Mucosa of gallbladder (tissue), 1 donor: ENCODE results near the gene NFYA. TPM values are rescaled to one million over a fixed set of nuclear protein-coding genes. Genes with fewer than 3 reads are reported as not detected.
A peak's percentile ranks its signal among the peaks of the same experiment; 100 is the strongest.

Experiments
- DNase-seq: peaks from one replicate; pipeline ENCODE4 v3.0.0-alpha.2; 2020; ENCODE audit warnings: low spot score
- total RNA-seq: library from RNA; stranded (reverse); gene quantifications from one replicate; pipeline ENCODE4 v1.2.1, GENCODE V29; 2021
- donor health status: DM: no; HTN: no; CAD: no.

NFYA gene
- total RNA-seq, result 24.8 TPM

DNA sequence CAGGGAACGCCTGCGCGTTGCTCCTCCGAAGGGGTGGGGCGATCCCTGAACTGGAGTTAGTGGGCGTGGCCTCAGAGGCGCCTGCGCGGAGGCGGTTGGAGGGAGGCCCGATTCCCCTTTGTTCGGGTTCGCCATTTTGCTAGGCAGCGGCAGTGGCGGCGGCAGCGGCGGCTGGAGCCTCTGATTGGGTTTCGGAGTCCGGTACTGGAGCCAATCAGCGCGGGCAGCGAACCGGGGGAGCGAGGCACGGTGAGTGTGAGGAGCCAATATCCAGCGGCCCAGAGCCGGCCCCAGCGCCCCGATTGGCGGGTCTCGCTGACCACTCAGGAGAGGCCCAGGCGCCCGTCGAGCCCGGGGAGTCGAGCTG, at the start of gene NFYA:
Gene NFYA (plus strand): TSS at position 139 of the 367 bp plus-strand sequence. CDS start 6,116 bp downstream, outside the sequence.
- no peak for DNase-seq

DNA sequence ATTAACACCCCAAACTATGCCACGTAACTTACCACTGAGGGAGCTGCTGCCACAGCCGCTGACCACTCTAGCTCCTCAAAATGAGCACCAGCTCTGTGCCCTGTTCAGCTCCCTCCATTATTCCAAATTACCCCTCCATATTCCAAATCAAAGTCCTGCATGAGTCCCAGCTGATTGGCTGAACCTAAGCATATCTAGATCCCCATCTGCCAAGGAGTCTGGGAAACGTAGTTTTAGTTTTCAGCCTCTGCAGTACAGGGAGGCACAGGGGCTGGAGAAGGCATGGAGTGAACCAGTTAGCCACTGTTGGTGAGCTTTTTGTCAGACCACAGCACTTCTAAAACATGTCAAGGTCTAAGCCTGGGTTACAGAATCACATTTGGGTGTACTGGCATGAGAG, 49.7 kb upstream of the NFYA start:
- DNase-seq, result no peak

DNA sequence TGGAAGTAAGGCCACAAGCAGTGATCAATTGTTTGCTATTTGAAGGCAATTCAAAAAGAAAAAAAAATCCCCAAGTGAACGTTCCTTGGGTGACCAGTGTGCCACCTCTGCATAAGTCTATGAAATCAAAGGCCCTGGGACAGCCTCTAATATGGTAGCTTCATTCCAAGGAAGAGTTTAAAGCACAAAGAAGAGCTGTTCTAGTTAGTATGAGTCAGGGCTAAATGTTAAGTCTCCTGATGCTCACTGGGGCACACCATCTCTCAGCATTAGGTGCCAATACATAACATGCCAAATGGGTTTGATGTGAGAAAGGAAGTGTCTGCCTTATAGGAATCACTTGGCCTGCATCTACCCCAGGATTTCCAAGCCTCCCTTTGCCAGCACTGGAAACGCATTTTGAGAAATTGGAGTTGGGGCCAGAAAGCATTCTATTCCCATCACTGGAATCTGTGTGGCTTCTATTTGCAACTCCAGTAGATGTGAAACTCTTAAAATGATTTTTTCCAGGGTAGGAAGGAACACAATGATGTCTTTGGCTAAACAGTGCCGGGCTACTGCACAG, 46.7 kb upstream of the NFYA start:
- DNase-seq, result no peak

DNA sequence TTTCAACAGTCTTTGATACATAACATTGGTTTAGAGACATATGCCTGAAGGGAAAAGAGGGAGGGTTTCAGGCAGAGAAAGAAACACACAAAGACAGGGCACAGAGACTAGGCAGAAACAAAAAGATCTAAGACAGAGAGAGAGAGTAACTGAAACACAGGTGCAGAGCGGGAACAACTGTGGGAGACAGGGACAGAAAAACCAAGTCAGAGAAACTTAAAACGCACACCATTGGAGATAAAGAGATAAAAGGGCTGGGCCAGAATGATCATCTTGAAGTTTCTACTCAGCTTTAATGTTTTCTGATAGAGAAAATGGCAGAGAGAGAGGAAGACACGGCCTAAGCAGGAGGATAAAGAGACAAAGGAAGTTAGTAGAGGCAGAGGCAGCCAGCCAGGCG, 45.5 kb upstream of the NFYA start:
- DNase-seq, result no peak

DNA sequence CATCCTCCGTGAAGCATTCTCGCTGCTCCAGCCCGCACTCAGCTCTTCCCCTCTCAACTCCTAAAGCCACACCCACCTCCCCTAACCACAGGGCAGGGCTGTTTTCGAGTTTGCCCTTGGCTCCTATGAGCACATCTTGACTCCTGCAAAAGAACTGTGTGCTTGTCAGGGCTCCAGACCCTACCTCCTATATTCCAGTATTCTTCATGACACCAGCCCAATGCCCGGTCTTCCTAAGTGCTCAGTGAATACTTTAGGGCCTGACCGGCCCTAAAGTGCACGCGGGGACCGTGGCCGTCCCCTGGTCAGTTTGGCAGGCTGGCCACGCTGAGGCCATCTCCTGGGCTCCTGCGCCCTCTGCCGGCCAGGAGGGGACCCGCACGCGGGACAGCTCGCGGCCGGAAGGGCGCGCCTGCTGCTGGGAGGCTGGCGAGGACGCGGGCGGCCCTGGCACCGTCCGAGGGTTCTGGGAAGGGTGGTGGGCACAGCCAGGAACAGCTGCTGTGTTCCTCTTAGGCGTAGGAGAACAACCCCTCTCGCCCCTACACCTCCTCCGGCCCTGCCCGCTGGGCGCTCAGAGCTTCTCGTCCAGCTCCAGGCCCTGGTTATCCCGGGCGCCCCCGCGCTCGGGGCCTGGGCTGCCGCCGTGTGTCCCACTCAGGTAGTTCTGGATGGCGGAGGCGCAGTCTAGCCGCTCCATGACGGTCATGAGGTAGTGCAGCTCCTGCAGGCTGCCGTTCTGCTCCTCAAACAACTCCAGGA, 44.8 kb upstream of the NFYA start:
- peak; percentile 84 for DNase-seq

DNA sequence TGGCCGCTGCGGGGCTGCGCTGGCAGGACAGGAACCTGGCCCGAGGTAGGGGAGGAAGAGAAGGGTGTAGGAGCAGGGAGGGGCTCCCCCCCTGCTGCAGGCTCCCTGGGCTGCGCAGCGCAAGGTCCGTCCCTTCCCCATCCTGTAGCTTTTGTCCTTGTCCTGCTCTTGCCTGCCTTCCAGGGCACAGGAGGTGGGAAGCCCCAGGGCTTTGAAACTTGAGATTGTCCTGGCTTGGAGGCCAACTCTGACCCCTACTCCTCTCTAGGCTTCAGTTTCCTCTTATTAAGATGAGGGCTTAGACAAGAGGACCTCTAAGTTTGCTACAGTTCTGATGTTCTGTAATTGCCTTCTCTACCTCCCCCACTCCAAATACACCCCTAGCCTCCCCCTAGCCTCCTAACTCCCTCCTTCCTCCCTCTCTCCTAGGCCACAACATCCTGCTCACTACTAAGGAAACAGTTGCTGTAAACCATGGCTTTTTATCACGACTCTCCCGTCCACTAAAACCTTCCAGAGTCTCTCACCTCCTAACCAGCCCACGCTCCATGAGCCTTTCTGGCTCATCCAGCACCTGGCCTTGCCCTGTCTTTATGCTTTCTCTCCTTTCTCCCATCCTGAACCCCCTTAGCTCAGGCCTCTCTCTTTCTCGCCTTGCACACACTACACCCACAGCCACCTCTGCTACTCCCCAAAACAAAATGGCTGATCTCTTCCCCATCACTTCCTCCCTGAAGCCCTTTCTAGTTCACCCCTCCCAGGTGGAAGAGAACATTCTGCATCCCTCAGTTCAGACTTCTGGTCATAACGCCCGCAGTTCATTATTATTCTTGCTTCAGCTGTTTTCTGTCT, 44.0 kb upstream of the NFYA start:
- no peak for DNase-seq

DNA sequence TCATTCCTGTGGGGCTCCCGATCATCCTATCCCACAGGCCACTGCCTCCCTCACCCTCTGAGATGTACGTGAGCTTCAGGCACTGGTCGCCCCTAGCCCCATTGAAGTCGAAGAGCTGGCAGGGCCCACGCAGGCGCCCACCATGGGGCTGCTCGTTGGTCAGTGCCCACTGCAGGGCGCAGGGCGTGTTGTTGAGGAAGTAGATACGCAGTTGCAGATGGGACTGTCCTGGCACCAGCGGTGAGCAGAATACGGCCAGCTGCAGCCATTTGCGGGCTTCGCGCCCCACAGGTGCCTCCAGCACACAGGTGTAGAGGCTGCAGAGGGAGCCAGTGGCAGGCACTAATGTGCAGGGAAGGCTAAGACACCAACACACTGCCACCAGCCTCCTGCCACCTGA, 39.9 kb upstream of the NFYA start:
- no peak for DNase-seq

DNA sequence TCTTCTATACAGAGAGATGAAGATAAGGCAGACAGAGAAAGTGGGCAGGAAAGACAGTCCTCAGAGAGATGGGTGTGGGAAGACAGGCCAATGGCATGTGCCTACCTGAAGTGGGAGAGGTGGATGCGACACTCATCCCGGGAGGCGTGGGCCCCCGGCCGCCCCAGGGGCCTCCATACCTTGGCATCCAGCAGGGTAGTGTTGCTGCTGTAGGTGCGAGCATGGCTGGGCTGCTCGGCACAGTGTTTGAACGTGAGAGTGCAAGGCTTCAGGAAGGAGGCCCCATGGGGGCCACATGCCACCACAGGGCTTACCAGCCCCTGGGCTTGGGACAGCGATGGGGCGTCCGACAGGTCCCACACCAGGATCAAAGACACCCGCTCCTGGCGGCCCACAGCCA, 39.0 kb upstream of the NFYA start:
- DNase-seq, result no peak

DNA sequence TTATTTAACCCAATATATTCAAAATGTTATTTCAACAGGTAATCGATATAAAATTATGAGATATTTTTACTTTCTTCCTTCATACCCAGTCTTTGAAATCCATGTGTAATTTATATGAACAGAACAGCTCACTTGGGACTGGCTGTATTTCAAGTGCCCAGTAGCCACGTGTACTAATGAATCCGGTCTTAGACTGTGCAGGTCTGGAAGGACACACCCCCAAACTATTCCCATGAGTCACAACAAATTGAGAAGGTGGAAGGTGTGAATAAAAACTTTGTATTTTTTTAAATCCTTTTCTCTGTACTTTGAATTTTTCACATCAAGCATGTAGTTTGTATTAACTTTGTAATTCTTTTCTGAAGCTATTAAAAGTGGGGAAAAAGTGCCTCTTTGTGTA, 36.6 kb upstream of the NFYA start:
- DNase-seq, result no peak

DNA sequence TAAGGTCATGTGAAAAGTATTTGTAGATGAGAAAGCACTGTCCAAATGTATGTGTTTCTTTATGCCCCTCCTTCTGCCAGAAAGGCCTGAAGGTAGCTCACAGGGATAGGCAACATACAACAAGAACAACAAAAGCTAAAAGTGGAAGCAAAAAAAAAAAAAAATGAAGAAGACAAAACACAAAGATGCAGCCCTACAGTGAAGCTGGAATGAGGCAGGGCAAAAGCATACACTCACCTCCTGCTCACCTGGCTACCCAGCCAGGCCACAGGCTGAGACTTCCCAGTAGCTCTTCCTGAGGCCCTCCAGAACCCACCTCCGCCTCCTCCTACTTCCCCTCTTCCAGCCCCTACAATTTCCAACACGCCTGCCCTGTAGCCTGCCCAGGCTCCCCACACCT, 36.2 kb upstream of the NFYA start:
- no peak for DNase-seq

DNA sequence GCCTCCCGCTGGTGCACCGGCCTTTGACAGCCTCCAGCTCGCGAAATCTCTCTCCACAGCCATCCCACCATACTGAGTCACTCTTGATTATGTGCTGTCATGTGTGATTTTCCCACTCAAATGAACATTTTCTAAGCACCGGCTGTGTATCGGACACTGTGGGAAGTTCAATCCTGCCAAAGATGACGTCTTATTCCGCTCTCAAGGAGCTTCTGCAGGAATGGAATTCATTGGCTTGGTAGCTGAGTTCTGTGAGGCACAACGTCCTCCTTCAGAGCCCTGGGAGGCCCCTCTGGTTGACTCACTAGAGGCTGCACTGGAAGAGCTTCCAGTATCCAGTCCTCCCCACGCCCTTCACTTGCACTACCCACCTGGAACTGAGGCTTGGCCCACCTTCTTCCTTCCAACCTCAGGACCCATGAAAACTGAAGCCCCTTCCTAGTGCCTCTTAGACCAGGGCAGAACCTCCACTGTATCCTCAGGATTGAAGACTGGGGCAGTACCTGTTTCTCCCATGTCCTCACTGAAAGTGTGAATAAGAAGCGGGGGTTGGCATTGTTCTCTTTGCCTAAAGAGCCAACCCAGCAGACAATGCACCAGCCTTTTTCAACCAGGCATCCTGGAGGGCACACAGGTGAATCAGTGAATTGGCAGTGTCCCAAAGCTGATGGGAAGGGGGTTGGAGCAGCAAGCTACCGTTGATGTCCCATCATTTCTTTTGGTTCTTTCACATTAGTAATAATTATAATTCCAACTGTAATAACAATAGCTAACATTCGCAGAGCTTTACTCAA, 35.5 kb upstream of the NFYA start:
- no peak for DNase-seq

DNA sequence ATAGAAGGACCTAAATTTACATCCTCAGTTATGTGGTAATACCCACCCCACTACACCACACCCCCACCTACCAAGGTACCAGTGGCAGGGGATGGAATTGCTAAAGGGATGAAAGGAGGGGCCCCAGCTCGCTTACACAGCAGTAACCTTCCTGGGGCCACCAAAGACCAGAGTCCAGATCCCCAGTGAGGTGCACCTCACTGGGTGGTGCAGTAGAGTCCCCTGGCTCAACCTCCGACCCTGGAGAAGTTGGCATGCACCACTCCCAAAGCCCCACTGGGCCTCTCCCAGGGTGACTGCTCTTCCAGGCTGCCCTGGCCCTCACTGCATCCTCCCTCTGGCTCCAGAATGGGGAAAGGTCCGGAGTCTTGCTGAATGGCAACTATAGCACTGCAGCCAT, 34.6 kb upstream of the NFYA start:
- DNase-seq, result no peak

DNA sequence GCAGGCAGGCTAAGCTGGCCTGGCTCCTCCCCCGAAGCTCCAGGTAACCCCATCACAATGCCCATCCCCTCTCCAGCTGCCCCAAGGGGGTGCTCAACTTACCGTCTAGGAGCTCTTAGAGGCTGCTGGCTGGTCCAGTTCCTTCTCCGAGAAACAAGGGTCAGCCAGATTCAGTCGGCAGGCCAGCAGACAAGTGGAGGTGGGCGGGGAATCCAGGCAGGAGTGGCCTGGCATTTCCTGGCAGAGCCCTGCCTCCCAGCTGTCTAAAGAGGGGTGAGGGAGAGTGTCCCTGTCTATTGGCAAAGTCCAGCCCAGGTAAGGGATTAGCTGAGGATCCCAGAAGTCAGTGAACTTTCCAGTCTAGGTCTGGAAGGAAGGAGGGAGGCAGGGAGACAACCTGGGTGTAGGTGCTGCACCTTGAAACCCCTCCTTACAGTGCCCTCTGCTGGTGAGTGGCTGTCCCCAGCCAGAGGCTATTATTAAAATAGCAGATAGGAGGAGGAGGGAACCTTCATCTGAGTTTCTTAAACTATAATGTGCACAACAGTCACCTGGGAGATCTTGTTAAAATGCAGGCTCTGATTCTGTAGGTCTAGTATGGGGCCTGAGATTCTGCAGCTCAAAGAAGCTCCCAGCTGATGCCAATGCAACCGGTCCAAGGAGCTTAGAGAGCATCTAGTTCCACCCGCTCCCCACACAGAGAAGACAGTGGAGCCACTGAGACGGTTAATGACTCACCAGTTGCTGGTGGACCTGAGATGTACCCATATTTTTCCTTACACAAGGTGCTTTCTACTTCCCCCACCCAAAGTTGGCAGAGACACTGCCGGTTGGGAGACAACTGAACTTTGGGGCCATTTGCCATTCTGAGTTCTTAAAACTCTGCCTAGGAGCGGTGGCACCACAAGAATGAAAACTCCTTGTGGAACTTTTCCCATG, 33.4 kb upstream of the NFYA start, which contains the start of gene UNC5CL:
Gene UNC5CL (minus strand): TSS at position 162 of the 939 bp plus-strand sequence. CDS start 4,147 bp downstream, outside the sequence.
- peak; percentile 80 for DNase-seq

DNA sequence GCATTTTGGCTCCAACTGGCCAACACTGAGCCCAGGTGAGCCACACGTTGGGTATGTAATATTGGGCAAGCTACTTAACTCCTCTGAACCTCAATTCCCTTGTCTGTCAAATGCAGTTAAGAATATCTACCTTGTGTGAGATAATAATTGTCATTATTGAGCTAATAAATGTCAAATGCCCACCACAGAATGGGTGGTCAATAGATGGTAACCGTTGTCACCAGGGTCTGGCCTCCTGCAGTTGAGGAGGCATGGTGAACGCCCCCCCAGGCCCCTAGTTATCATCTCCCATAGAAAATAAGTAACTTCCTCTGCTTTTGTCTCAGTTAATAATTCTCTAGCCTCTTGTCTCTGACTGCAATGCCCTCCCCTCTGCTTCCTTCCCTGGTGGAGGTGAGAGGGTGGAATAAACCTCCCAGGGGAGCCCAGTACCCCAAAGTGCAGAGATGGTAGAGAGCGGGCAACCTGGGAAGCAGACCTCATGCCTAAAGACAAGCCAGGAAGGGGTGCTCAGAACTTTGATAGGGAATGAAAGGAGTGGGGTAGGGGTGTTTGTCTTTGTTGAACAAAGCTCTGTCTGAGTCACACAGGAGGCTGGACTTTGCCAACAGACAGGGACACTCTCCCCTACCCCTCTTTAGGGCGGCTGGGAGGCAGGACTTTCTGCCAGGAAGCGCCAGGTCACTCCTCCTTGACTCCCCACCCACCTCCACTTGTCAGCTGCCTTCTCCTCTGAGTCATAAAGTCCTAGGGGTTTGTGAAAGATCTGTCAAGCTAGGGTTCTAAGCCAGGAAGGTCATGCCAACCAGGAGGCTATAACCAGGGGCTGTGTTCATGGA, 32.5 kb upstream of the NFYA start:
- DNase-seq, result peak; percentile 78

DNA sequence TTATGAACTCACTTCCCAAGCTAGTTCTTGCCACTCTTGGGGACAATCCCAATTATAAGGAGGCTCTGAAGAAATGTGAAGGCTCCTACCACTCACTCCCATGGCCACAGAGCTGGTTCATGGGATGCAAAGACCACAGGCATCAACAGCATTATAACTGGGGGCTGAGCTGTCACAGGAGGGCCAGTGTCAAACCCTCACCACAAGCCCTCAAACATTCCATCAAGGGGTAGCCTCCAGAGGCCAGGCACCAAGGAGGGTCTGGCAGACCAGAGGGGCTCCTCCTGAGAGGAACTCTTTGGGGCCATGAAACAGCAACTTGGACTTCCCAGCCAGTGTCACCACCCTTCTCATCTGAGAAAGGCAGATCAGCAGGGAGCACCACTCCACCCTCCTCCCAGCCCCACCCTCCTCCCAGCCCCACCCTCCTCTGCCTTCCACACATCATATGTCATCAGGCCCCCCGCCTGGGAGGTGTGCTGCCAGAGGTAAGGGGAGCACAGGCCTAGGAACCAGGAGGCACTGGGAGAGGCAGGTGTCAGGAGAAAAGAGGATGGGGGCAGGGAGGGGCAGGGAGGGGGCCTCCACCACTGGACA, 31.7 kb upstream of the NFYA start:
- DNase-seq, result no peak

DNA sequence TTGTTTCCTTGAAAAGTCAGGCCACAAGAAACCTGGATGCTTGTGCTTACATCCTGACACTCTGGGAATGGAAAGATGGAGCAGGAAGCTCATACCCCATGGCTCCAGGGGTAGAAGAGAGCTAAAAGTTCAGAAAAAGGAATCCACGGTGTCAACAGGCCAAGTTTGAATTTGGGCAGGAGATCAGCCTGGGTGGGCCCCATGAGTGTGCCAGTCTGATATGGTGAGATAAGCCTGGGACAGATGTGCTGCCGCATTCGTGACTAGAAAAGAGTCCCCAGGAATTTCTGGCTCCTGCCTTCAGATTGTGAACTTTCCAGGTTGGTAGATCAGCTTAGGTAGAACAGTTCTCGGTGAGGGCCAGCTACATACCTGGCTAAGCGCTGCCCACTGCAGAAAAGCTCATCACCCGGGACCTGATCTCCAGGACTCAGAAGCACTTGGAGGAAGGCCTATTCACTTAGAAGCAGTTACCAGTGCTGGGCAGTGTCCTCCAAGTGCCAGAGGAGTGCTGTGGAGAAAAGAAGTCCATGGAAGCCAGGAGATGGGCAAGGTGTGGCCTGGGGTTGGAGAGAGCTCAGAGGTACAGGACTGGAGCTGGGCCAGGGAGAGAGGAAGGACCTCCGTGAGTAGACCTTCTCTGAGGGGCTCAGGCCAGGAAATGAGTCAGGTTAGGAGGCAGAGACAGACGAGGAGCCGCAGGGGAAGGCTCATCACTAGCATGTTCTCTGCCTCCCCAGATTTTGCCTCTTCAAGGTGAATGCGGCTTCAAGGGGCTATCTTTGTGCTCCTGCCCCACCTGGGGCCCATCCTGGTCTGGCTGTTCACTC, 30.3 kb upstream of the NFYA start, which contains the start of gene TSPO2:
Gene TSPO2 (plus strand): TSS at position 242 of the 830 bp plus-strand sequence. CDS start 519 bp downstream, at position 761.
- no peak for DNase-seq

DNA sequence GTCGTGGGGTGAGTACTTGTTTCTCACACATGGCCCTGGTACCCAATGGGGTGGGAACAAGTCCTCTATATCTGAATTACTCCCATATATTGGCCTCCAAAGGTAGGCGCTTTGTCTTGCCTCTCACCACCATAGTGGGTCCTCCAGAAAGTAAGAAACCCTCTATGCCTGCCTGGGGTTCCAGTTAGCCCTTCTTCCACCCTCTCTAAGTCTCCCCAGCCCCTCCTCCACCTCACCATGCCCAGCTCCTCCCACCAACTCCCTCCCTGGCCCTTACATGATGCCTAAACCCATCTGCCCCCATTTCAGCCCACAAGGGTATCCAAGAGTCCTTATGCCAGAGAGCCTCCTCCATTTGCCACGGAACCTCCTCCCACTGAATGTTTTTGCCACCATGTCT, 29.6 kb upstream of the NFYA start:
- no peak for DNase-seq

DNA sequence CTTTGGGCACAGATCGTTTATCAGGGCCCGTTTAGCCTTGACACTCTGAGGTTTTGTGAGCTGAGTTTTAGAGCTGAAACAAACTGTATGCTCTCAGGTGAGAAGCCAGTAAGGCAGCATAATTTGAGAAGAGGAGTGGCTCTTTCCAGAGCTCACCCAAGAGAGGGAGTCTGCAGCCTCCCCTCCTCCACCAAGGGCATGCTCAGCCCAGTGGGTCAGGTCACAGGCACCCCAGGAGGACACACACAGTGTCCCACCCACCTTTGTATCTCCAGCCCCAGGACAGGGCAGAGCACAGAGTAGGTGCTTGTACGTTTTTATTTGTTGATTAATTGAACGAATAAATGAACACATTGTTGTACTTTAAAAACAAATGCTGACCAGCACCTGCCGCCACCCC, 27.1 kb upstream of the NFYA start:
- DNase-seq, result no peak
